Subcutaneous adipose tissue (tissue), 4 donors: Measurements from ENCODE around the gene FOXF1. TPM values are rescaled to one million over a fixed set of nuclear protein-coding genes. Genes with fewer than 3 reads are reported as not detected.

Source experiments
- CTCF ChIP-seq: fragments of 450-650 bp; IDR thresholded peaks from one replicate; pipeline ENCODE4 v1.5.1; 2016; ENCODE audit warnings: low read depth, mild to moderate bottlenecking, control low read depth, antibody characterized with exemption, moderate library complexity
- total RNA-seq, 4 donors: library from RNA; depleted of rRNA; stranded (reverse); fragments of >200 nt; gene quantifications; one replicate each; pipeline ENCODE4 v1.1.0, GENCODE V29; 2016

The FOXF1 gene
- total RNA-seq, 4 donors from 2014 or later, result 0.44 to 0.98 TPM; not detected in 2

- TF ChIP-seq CTCF, result no peak
These were observed 16.2 kb upstream of the FOXF1 start for GRCh38 chr16:86494039-86494564.

- TF ChIP-seq CTCF, result no peak
These were observed 15.6 kb upstream of the FOXF1 start for GRCh38 chr16:86494565-86495356.

GRCh38 chr16:86495357-86495701 lies 15.0 kb upstream of the FOXF1 start:
- no peak for TF ChIP-seq CTCF

- no peak for TF ChIP-seq CTCF
These were observed 14.5 kb upstream of the FOXF1 start for GRCh38 chr16:86495756-86496261.

GRCh38 chr16:86496262-86496928 lies 13.9 kb upstream of the FOXF1 start:
- no peak for TF ChIP-seq CTCF

GRCh38 chr16:86496929-86497461 lies 13.3 kb upstream of the FOXF1 start:
- no peak for TF ChIP-seq CTCF

GRCh38 chr16:86497551-86498021 lies 12.7 kb upstream of the FOXF1 start:
- TF ChIP-seq CTCF, result no peak
